GM21786 (cell line): ENCODE measurements around the gene ALK.

Source experiments
- ATAC-seq: cut with Tn5 transposase; IDR thresholded peaks from one replicate; pipeline ENCODE4 v1.9.1; 2021; ENCODE audit not compliant: unreplicated experiment

Gene ALK

GRCh38 chr2:29799628-29800027, 121.8 kb downstream of the ALK start:
- no peak for ATAC-seq

GRCh38 chr2:29797916-29798315, 123.5 kb downstream of the ALK start:
- no peak for ATAC-seq

- ATAC-seq, result no peak
These were observed 124.9 kb downstream of the ALK start for GRCh38 chr2:29796446-29796845.

GRCh38 chr2:29789911-29790485, 131.4 kb downstream of the ALK start:
- no peak for ATAC-seq

GRCh38 chr2:29787473-29788465, 133.6 kb downstream of the ALK start:
- ATAC-seq, result no peak

- no peak for ATAC-seq
These were observed 135.0 kb downstream of the ALK start for GRCh38 chr2:29786361-29786760.

- no peak for ATAC-seq
These were observed 137.7 kb downstream of the ALK start for GRCh38 chr2:29783666-29784065.

- no peak for ATAC-seq
These were observed 138.6 kb downstream of the ALK start for GRCh38 chr2:29782549-29783458.

GRCh38 chr2:29782087-29782486, 139.3 kb downstream of the ALK start:
- ATAC-seq, result no peak

- ATAC-seq, result no peak
These were observed 140.5 kb downstream of the ALK start for GRCh38 chr2:29780906-29781305.

GRCh38 chr2:29777161-29777560, 144.2 kb downstream of the ALK start:
- ATAC-seq, result no peak

- no peak for ATAC-seq
These were observed 145.0 kb downstream of the ALK start for GRCh38 chr2:29776406-29776805.

GRCh38 chr2:29775937-29776336, 145.4 kb downstream of the ALK start:
- ATAC-seq, result no peak

GRCh38 chr2:29774624-29775023, 146.8 kb downstream of the ALK start:
- no peak for ATAC-seq

GRCh38 chr2:29770846-29771245, 150.5 kb downstream of the ALK start:
- no peak for ATAC-seq

GRCh38 chr2:29769847-29770246, 151.5 kb downstream of the ALK start:
- no peak for ATAC-seq

GRCh38 chr2:29767606-29768335, 153.6 kb downstream of the ALK start:
- no peak for ATAC-seq

- ATAC-seq, result no peak
These were observed 155.2 kb downstream of the ALK start for GRCh38 chr2:29766191-29766590.

- ATAC-seq, result no peak
These were observed 155.7 kb downstream of the ALK start for GRCh38 chr2:29765721-29766120.

- no peak for ATAC-seq
These were observed 158.0 kb downstream of the ALK start for GRCh38 chr2:29763371-29763770.

GRCh38 chr2:29762239-29762638, 159.1 kb downstream of the ALK start:
- ATAC-seq, result no peak
